Lower leg skin (tissue), 3 donors: ENCODE measurements around the gene LHFPL2.

Source experiments
- POLR2A ChIP-seq, 2 donors: fragments of 450-650 bp; IDR thresholded peaks; one replicate each; pipeline ENCODE4 v1.6.1; 2016 to 2017; ENCODE audit warnings: antibody characterized with exemption in 2 of 2, mild to moderate bottlenecking in 1 of 2, moderate library complexity in 1 of 2
- TF ChIP-seq, protein P1 (sequence below), 3 donors: fragments of 450-650 bp; IDR thresholded peaks; one replicate each; pipeline ENCODE4 v1.5.1; 2016; ENCODE audit warnings: antibody characterized with exemption in 3 of 3, mild to moderate bottlenecking in 3 of 3, moderate library complexity in 2 of 3

GRCh38 chr5:78642701-78643100 is 5.9 kb downstream of the LHFPL2 start:
- TF ChIP-seq POLR2A (IDR thresholded peaks at IDR 0.05) = no peak
- TF ChIP-seq, protein P1, sequence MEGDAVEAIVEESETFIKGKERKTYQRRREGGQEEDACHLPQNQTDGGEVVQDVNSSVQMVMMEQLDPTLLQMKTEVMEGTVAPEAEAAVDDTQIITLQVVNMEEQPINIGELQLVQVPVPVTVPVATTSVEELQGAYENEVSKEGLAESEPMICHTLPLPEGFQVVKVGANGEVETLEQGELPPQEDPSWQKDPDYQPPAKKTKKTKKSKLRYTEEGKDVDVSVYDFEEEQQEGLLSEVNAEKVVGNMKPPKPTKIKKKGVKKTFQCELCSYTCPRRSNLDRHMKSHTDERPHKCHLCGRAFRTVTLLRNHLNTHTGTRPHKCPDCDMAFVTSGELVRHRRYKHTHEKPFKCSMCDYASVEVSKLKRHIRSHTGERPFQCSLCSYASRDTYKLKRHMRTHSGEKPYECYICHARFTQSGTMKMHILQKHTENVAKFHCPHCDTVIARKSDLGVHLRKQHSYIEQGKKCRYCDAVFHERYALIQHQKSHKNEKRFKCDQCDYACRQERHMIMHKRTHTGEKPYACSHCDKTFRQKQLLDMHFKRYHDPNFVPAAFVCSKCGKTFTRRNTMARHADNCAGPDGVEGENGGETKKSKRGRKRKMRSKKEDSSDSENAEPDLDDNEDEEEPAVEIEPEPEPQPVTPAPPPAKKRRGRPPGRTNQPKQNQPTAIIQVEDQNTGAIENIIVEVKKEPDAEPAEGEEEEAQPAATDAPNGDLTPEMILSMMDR (IDR thresholded peaks at IDR 0.05) = no peak
